Esophagus squamous epithelium (tissue), 4 donors: Measurements from ENCODE around the gene SPATA31C1.

Experiments
- POLR2A ChIP-seq, 4 donors: fragments of 450-650 bp; IDR thresholded peaks; one replicate each; pipeline ENCODE4 v1.6.1; 2017; ENCODE audit warnings: antibody characterized with exemption in 4 of 4, mild to moderate bottlenecking in 4 of 4, moderate library complexity in 3 of 4
- TF ChIP-seq, protein P1 (sequence below), 6 experiments: fragments of 450-650 bp in 4 of 6; fragments of 200-600 bp in 2 of 6; sonication (generic) in 2 of 6; IDR thresholded peaks; one replicate each; pipeline ENCODE4 v1.5.1; 2016 to 2019; ENCODE audit warnings: antibody characterized with exemption in 6 of 6, mild to moderate bottlenecking in 4 of 6, moderate library complexity in 4 of 6

- TF ChIP-seq, protein P1, sequence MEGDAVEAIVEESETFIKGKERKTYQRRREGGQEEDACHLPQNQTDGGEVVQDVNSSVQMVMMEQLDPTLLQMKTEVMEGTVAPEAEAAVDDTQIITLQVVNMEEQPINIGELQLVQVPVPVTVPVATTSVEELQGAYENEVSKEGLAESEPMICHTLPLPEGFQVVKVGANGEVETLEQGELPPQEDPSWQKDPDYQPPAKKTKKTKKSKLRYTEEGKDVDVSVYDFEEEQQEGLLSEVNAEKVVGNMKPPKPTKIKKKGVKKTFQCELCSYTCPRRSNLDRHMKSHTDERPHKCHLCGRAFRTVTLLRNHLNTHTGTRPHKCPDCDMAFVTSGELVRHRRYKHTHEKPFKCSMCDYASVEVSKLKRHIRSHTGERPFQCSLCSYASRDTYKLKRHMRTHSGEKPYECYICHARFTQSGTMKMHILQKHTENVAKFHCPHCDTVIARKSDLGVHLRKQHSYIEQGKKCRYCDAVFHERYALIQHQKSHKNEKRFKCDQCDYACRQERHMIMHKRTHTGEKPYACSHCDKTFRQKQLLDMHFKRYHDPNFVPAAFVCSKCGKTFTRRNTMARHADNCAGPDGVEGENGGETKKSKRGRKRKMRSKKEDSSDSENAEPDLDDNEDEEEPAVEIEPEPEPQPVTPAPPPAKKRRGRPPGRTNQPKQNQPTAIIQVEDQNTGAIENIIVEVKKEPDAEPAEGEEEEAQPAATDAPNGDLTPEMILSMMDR (IDR thresholded peaks at IDR 0.05), result no peak
- TF ChIP-seq POLR2A (IDR thresholded peaks at IDR 0.05), result no peak
Measured at GRCh38 chr9:87883990-87884389, 33.8 kb upstream of the SPATA31C1 start.
